HUES64 (cell line): ENCODE results near the gene SYNE1.

ENCODE experiments used
- H3K27ac ChIP-seq: 2 replicates; pipeline ENCODE4 v1.7.0; 2013; ENCODE audit warnings: low read depth, low read length, inconsistent platforms
- H3K27me3 ChIP-seq: 2 replicates; pipeline ENCODE4 v1.6.1; 2013; ENCODE audit warnings: mild to moderate bottlenecking, low read length; ENCODE audit not compliant: insufficient read depth
- H3K36me3 ChIP-seq: 2 replicates; pipeline ENCODE4 v1.6.1; 2013; ENCODE audit warnings: mild to moderate bottlenecking, low read length; ENCODE audit not compliant: insufficient read depth
- H3K4me1 ChIP-seq: 2 replicates; pipeline ENCODE4 v1.6.1; 2013; ENCODE audit warnings: mild to moderate bottlenecking, low read length, moderate library complexity; ENCODE audit not compliant: insufficient read depth
- H3K4me3 ChIP-seq: 2 replicates; pipeline ENCODE4 v1.5.1; 2013; ENCODE audit warnings: mild to moderate bottlenecking, low read length, moderate library complexity
- H3K9ac ChIP-seq: 2 replicates; pipeline ENCODE4 v1.6.1; 2013; ENCODE audit warnings: mild to moderate bottlenecking, low read depth, low read length
- H3K9me3 ChIP-seq: 2 replicates; pipeline ENCODE4 v1.6.1; 2013; ENCODE audit warnings: low read depth, low read length; ENCODE audit not compliant: insufficient read depth
- WGBS: fragments of 150-250, 120-280 bp; methylation state at CpG from one replicate; pipeline ENCODE4 v1.1.7; 2013; ENCODE audit warnings: missing lambda C conversion rate; 5-methylcytosine and 5-hydroxymethylcytosine counted together

Gene SYNE1

GRCh38 chr6:152225241-152225934, 411.8 kb downstream of the SYNE1 start:
- no peak overlapping the region for H3K27ac ChIP-seq
- H3K36me3 ChIP-seq: peaks cover 13% of the 10 kb centered on the region
- WGBS: 93% methylated on average over 7 of the region's 7 CpGs
- peaks cover 22% of the 10 kb centered on the region for H3K9me3 ChIP-seq
- H3K27me3 ChIP-seq: no peaks in the 10 kb centered on the region
- no peak overlapping the region for H3K4me3 ChIP-seq
- H3K4me1 ChIP-seq: no peaks in the 10 kb centered on the region
- H3K9ac ChIP-seq: no peak overlapping the region

- H3K9ac ChIP-seq: no peak overlapping the region
- 94% methylated on average over 3 of the region's 3 CpGs for WGBS
- no peak overlapping the region for H3K27ac ChIP-seq
- H3K36me3 ChIP-seq: peaks cover 13% of the 10 kb centered on the region
- H3K4me1 ChIP-seq: no peaks in the 10 kb centered on the region
- no peak overlapping the region for H3K4me3 ChIP-seq
- peaks cover 22% of the 10 kb centered on the region for H3K9me3 ChIP-seq
- no peaks in the 10 kb centered on the region for H3K27me3 ChIP-seq
Observed at GRCh38 chr6:152223636-152224035, 413.5 kb downstream of the SYNE1 start.

GRCh38 chr6:152221806-152222628, 415.1 kb downstream of the SYNE1 start:
- 94% methylated on average over 4 of the region's 4 CpGs for WGBS
- no peaks in the 10 kb centered on the region for H3K27me3 ChIP-seq

GRCh38 chr6:152220786-152221185, 416.4 kb downstream of the SYNE1 start:
- no peaks in the 10 kb centered on the region for H3K4me1 ChIP-seq
- H3K9ac ChIP-seq: no peak overlapping the region
- H3K27ac ChIP-seq: no peak overlapping the region
- peaks cover 13% of the 10 kb centered on the region for H3K36me3 ChIP-seq
- no peak overlapping the region for H3K4me3 ChIP-seq
- H3K27me3 ChIP-seq: no peaks in the 10 kb centered on the region
- 96% methylated on average over 4 of the region's 4 CpGs for WGBS
- H3K9me3 ChIP-seq: peaks cover 22% of the 10 kb centered on the region

More at GRCh38 chr6:152221806-152222628, 415.1 kb downstream of the SYNE1 start:
- Histone ChIP-seq H3K9ac (no peak overlapping the region), H3K36me3 (peaks cover 13% of the 10 kb centered on the region), H3K4me3 (no peak overlapping the region), H3K4me1 (no peaks in the 10 kb centered on the region), H3K27ac (no peak overlapping the region), H3K9me3 (peaks cover 22% of the 10 kb centered on the region)

- no peaks in the 10 kb centered on the region; the same call in 1 of the 2 replicates for H3K4me1 ChIP-seq
- H3K36me3 ChIP-seq: peaks cover 13% of the 10 kb centered on the region
- no peak overlapping the region for H3K4me3 ChIP-seq
- WGBS: 90% methylated on average over 3 of the region's 3 CpGs
- H3K9me3 ChIP-seq: peaks cover 22% of the 10 kb centered on the region
- H3K27ac ChIP-seq: no peak overlapping the region
- no peak overlapping the region for H3K9ac ChIP-seq
- no peaks in the 10 kb centered on the region for H3K27me3 ChIP-seq
Observed at GRCh38 chr6:152218887-152219286, 418.3 kb downstream of the SYNE1 start.

- Histone ChIP-seq H3K9ac (no peak overlapping the region), H3K27ac (no peak overlapping the region), H3K36me3 (no peaks in the 10 kb centered on the region), H3K9me3 (no peaks in the 10 kb centered on the region), H3K27me3 (no peaks in the 10 kb centered on the region), H3K4me3 (no peak overlapping the region), H3K4me1 (no peaks in the 10 kb centered on the region; the same call in 1 of the 2 replicates)
- WGBS: no CpG with 5 or more reads among the region's 1 CpG
Observed at GRCh38 chr6:152212437-152212836, 424.7 kb downstream of the SYNE1 start.

- 93% methylated on average over 8 of the region's 8 CpGs for WGBS
- Histone ChIP-seq H3K36me3 (no peaks in the 10 kb centered on the region), H3K4me1 (no peaks in the 10 kb centered on the region; the same call in 1 of the 2 replicates), H3K9me3 (no peaks in the 10 kb centered on the region), H3K9ac (no peak overlapping the region), H3K4me3 (no peak overlapping the region), H3K27ac (no peak overlapping the region), H3K27me3 (no peaks in the 10 kb centered on the region)
Observed at GRCh38 chr6:152209211-152209610, 428.0 kb downstream of the SYNE1 start.

GRCh38 chr6:152207915-152208714, 429.0 kb downstream of the SYNE1 start:
- H3K4me3 ChIP-seq: no peak overlapping the region
- no peaks in the 10 kb centered on the region for H3K36me3 ChIP-seq
- no peaks in the 10 kb centered on the region for H3K27me3 ChIP-seq
- no peaks in the 10 kb centered on the region for H3K4me1 ChIP-seq
- 96% methylated on average over 12 of the region's 12 CpGs for WGBS
- no peak overlapping the region for H3K27ac ChIP-seq
- H3K9me3 ChIP-seq: no peaks in the 10 kb centered on the region
- H3K9ac ChIP-seq: no peak overlapping the region

GRCh38 chr6:152206072-152206818, 430.9 kb downstream of the SYNE1 start:
- Histone ChIP-seq H3K27ac (no peak overlapping the region), H3K4me3 (no peak overlapping the region), H3K9me3 (no peaks in the 10 kb centered on the region), H3K9ac (no peak overlapping the region), H3K36me3 (no peaks in the 10 kb centered on the region), H3K27me3 (no peaks in the 10 kb centered on the region), H3K4me1 (no peaks in the 10 kb centered on the region)
- WGBS: 92% methylated on average over 18 of the region's 18 CpGs

GRCh38 chr6:152204591-152204990, 432.6 kb downstream of the SYNE1 start:
- H3K9ac ChIP-seq: no peak overlapping the region
- no peaks in the 10 kb centered on the region for H3K9me3 ChIP-seq
- H3K4me3 ChIP-seq: no peak overlapping the region
- no peaks in the 10 kb centered on the region for H3K27me3 ChIP-seq
- H3K27ac ChIP-seq: no peak overlapping the region
- no peaks in the 10 kb centered on the region for H3K4me1 ChIP-seq
- H3K36me3 ChIP-seq: no peaks in the 10 kb centered on the region
- WGBS: no CpG with 5 or more reads among the region's 2 CpGs
